ENCODE data around the gene ERBB4. TPM values are rescaled to one million over a fixed set of nuclear protein-coding genes. Genes with fewer than 3 reads are reported as not detected.

ERBB4 gene
- total and polyA plus RNA-seq, 10 of the 15 experiments (the other 5 are each of a cell fraction or from before 2014, with no cell fraction given): under 0.01 to 0.23 (median 0.01) TPM; not detected in 4

DNA sequence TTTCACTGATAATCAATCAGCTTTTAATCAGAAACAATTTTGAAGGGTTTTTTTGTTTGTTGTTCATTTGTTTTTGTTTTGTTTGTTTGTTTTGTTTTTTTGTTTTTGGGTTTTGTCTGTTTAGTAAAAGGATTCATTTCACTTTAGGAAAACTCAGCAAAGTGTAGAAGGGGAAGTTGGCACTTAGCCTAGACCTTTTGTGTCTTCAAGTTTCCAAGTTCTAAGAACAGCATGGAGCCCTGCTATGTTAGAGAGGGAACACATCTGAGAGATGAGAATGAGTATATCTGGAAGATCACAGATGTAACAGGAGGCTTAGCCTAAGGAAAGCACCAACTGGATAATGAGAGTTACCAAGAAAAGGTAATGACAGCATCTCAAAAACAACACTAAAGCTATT, 501.5 kb downstream of the ERBB4 start:
- Histone ChIP-seq H2AFZ (ENCODE audit: control insufficient read depth, low read depth, low read length) (no peak overlapping the region), H3K27ac (ENCODE audit: control insufficient read depth, insufficient read depth) (no peak overlapping the region), H3K4me1 (ENCODE audit: control insufficient read depth, insufficient read depth, low read length) (no peaks in the 10 kb centered on the region), H3K9ac (ENCODE audit: control insufficient read depth, insufficient read depth, low read length) (no peak overlapping the region), H3K79me2 (ENCODE audit: control insufficient read depth, insufficient read depth, low read length) (no peaks in the 10 kb centered on the region), H3K4me3 (no peak overlapping the region), H3K27me3 (replicated peaks in 1 of 2; ENCODE audit: control insufficient read depth in 2 of 2, insufficient read depth in 2 of 2, low read length in 1 of 2) (no peaks in the 10 kb centered on the region), H3K9me3 (replicated peaks; ENCODE audit: control insufficient read depth, insufficient read depth, low read length) (no peaks in the 10 kb centered on the region), H3K4me2 (ENCODE audit: control insufficient read depth, insufficient read depth) (no peak overlapping the region), H3K36me3 (ENCODE audit: control insufficient read depth in 2 of 2, insufficient read depth in 2 of 2, low read length in 1 of 2) (no peaks in the 10 kb centered on the region), H4K20me1 (ENCODE audit: control insufficient read depth, insufficient read depth) (no peaks in the 10 kb centered on the region)
- POLR2A ChIA-PET: interaction anchor here (0.6 to 2.1 kb wide), 2 partner anchors 9 to 906 kb away, joined by 3 to 7 read pairs; no protein-coding TSS in a partner anchor
- intact Hi-C loops (cut with micrococcal nuclease; ENCODE audit: unreplicated experiment) (no loop called here), in situ Hi-C loops (cut with MboI) (no loop called here)
- no peak for TF ChIP-seq ZNF384 (IDR thresholded peaks at IDR 0.05; ENCODE audit: borderline replicate concordance, low read depth, low read length)
- no peak for TF ChIP-seq TARDBP (IDR thresholded peaks at IDR 0.05; ENCODE audit: borderline replicate concordance)
- CTCF ChIA-PET: interaction anchor here (1.0 kb wide), 2 partner anchors 10 to 36 kb away, joined by 3 to 4 read pairs; no protein-coding TSS in a partner anchor
- BruUV-seq (replicated peaks): no TSS peak
- RAD21 ChIA-PET (ENCODE audit: unreplicated experiment): interaction anchor here (1.1 to 1.9 kb wide), 2 partner anchors 8 to 32 kb away, joined by 3 to 8 read pairs; no protein-coding TSS in a partner anchor
- SMC1A ChIA-PET (ENCODE audit: uncharacterized antibody, unreplicated experiment): interaction anchor here (0.8 to 1.9 kb wide), 2 partner anchors 8 to 27 kb away, joined by 3 to 6 read pairs; no protein-coding TSS in a partner anchor
- FAIRE-seq (no peak), DNase-seq (ENCODE audit: low read depth, low spot score) (no peak), ATAC-seq (no peak)

DNA sequence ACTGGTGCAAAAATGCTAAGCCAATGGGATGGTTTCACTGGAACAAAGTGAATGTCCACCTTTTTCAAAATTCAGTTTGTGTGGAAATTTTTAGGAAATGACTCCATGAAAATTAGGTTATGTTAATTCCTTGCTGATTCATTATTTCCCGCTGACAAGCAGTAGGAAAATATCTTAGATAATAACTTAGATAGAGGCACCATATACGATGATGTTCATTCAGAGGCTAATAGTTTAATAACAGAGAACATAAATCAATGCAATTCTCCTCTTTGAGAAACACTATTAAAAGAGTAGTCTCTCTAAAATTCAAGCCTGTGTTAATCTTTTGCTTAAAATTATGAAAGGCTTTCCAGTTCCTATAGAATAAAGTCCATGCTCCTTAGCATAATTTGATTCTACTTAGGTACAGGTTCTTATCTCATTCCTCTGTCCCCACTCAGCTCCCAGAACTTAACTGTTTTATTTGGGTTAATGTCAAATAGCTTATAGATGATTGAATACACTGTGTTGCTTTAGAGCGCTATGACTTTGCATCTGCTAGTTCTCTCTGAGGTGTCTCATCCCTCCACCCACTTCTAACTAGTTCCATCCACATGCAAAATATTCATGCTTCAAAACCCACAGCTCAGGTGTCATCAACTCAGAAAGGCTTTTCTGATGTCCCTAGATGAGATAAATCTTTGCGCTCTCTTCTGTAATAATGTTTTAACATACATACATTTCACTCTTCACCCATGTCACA, 503.6 kb downstream of the ERBB4 start:
- POLR2A ChIA-PET: no interaction called here
- DNase-seq (ENCODE audit: low read depth, low spot score): no peak

More for the DNA sequence above, 503.6 kb downstream of the ERBB4 start:
- RAD21 ChIA-PET (ENCODE audit: unreplicated experiment): no interaction called here
- WGBS (ENCODE audit: insufficient coverage, insufficient replicate concordance, low lambda C conversion rate, missing lambda C conversion rate): 32% methylated on average over 4 of the region's 4 CpGs
- Histone ChIP-seq H3K4me1 (ENCODE audit: control insufficient read depth, insufficient read depth, low read length) (no peaks in the 10 kb centered on the region), H3K79me2 (ENCODE audit: control insufficient read depth, insufficient read depth, low read length) (no peaks in the 10 kb centered on the region), H3K4me2 (ENCODE audit: control insufficient read depth, insufficient read depth) (no peak overlapping the region), H3K27me3 (replicated peaks in 1 of 2; ENCODE audit: control insufficient read depth in 2 of 2, insufficient read depth in 2 of 2, low read length in 1 of 2) (no peaks in the 10 kb centered on the region), H3K9ac (ENCODE audit: control insufficient read depth, insufficient read depth, low read length) (no peak overlapping the region), H3K9me3 (replicated peaks; ENCODE audit: control insufficient read depth, insufficient read depth, low read length) (no peaks in the 10 kb centered on the region), H3K27ac (ENCODE audit: control insufficient read depth, insufficient read depth) (no peak overlapping the region), H3K36me3 (ENCODE audit: control insufficient read depth in 2 of 2, insufficient read depth in 2 of 2, low read length in 1 of 2) (no peaks in the 10 kb centered on the region), H2AFZ (ENCODE audit: control insufficient read depth, low read depth, low read length) (no peak overlapping the region), H4K20me1 (ENCODE audit: control insufficient read depth, insufficient read depth) (no peaks in the 10 kb centered on the region), H3K4me3 (no peak overlapping the region)
- SMC1A ChIA-PET (ENCODE audit: uncharacterized antibody, unreplicated experiment): interaction anchor here (0.7 to 1.2 kb wide), 3 partner anchors 10 to 205 kb away, joined by 3 read pairs; no protein-coding TSS in a partner anchor
- ATAC-seq (no peak), FAIRE-seq (no peak)
- TF ChIP-seq TAF1 (IDR thresholded peaks at IDR 0.05; ENCODE audit: borderline replicate concordance, low read depth, low read length): no peak
- no peak for TF ChIP-seq HDAC2 (IDR thresholded peaks at IDR 0.05)
- no peak for TF ChIP-seq ZBED1 (IDR thresholded peaks at IDR 0.05; ENCODE audit: borderline replicate concordance)
- TF ChIP-seq, protein P1, sequence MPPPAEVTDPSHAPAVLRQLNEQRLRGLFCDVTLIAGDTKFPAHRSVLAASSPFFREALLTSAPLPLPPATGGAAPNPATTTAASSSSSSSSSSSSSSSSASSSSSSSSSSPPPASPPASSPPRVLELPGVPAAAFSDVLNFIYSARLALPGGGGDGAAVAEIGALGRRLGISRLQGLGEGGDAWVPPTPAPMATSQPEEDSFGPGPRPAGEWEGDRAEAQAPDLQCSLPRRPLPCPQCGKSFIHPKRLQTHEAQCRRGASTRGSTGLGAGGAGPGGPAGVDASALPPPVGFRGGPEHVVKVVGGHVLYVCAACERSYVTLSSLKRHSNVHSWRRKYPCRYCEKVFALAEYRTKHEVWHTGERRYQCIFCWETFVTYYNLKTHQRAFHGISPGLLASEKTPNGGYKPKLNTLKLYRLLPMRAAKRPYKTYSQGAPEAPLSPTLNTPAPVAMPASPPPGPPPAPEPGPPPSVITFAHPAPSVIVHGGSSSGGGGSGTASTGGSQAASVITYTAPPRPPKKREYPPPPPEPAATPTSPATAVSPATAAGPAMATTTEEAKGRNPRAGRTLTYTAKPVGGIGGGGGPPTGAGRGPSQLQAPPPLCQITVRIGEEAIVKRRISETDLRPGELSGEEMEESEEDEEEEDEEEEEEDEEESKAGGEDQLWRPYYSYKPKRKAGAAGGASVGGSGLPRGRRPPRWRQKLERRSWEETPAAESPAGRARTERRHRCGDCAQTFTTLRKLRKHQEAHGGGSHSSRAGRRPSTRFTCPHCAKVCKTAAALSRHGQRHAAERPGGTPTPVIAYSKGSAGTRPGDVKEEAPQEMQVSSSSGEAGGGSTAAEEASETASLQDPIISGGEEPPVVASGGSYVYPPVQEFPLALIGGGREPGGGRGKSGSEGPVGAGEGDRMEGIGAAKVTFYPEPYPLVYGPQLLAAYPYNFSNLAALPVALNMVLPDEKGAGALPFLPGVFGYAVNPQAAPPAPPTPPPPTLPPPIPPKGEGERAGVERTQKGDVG (CRISPR knock-in tag; IDR thresholded peaks at IDR 0.05): no peak
- in situ Hi-C loops (cut with MboI): no loop called here
- CTCF ChIA-PET: interaction anchor here (1.9 kb wide), 1 partner anchor 30 kb away, joined by 8 read pairs; no protein-coding TSS in a partner anchor
- no TSS peak for BruUV-seq (replicated peaks)
- intact Hi-C loops (cut with micrococcal nuclease; ENCODE audit: unreplicated experiment): no loop called here
